Femur (tissue), 1 donor: ENCODE results near the gene CD59.
"Not testable (repeated sequence)": the region's sequence is repeated elsewhere in the genome, so short reads cannot be mapped to it uniquely, and the experiment has no call there.

ENCODE experiments used
- DNase-seq: peaks from one replicate; pipeline ENCODE4 v3.0.0-alpha.2; 2017

The CD59 gene

DNA sequence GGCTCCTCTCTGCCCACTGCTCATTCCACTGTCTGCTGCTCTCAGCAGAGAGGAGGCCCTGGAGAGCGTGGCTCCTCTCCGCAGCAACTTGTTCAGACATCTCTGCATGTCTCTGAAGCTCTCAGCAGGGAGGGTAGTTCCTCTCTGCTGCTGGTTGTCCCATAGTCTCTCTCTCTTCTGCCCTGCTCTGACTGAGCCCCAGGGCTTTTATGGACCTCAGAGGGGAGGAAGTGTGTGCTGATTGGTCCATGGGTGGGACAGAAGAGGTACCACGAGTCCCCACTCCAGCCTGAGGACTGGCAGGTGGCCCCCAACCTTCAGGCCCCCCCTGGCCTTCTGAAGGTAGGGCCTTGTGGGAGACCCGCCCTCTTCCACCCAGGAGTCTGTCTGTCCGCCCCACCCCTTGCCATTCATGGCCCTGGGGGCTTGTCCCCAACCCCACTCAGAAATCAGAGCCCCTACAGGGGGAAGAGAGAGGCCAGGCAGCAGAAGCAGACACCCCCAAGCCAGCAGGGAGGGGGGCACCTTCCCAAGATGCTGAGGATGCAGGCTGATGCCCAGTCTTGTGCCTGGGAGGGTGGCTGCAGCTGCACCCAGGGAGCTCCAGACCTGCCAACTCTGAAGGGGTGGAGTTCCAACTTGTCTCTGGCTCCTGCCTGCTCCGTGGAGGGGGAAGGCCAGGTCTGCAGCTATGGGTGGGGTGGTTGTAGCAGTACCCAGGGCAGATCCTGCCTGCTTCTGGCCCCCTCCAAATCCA lies 70.7 kb downstream of the CD59 start:
- no peak for DNase-seq

DNA sequence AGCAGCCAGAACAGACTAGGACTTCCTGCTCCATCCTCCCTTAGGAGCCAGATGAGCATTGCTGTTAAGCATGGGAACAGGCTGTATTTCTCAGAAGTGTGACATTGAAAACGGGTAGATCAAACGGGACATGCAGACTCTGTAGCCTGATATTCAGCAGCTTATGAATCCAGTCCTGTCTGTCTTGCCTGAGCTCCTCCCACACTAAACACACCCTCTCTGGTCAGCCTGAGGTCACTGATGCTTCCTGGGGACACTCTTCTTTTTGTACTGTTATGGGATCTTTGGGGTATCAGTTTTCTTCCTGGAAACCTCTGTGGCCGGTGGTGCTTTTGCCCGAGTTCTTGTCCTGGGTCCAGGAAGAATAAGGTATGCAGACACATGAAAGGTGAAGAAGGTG lies 71.4 kb downstream of the CD59 start:
- DNase-seq = no peak

DNA sequence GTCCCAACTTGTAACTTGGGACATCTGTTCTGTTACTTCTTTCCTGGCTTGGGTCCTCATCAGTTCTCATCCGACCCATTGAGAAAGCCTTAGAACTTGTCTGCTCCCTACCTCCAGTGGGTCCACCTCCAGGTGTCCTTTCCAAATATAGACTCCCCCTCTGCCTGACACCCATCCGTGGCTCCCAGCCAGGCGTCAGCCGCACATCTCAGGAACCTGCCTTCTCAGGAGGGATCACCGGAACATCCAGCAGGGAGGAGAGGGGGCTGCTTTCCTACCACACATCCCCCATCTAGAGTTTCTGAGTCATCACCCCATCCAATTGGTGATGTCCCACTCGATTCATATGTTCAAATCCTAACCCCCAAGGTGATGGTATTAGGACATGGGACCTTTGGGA lies 72.1 kb downstream of the CD59 start:
- no peak for DNase-seq

DNA sequence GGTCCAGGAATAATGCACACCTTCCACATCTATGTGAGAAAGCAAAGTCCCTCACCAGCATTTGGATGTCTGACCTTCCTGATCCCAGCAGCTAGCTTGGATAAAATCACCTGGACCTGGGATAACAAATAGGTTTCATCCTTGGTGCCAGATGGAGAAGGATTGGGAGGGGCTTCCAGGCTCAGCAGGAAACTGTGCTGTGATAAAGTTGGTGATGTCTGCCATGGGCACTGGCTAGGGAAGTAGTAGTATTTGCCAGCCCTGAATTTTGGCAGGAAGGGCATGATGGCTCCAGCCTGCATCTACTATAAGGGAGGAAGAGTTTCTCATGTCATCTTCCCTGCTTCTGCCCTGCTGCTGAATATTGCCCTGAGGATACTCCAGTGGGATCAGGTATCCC lies 73.1 kb downstream of the CD59 start:
- no peak for DNase-seq

DNA sequence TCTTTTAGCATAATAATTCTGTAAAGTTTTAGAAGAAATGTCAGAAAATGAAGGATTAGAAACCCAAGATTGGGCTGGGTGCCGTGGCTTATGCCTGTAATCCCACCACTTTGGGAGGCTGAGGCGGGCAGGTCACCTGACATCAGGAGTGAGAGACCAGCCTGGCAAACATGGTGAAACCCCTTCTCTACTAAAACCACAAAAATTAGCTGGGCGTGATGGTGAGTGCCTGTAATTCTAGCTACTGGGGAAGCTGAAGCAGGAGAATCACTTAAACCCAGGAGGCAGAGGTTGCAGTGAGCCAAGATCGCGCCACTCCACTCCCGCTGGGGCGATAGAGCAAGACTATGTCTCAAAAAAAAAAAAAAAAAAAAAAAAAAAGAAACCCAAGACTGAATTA lies 74.7 kb downstream of the CD59 start:
- not testable (repeated sequence) for DNase-seq

DNA sequence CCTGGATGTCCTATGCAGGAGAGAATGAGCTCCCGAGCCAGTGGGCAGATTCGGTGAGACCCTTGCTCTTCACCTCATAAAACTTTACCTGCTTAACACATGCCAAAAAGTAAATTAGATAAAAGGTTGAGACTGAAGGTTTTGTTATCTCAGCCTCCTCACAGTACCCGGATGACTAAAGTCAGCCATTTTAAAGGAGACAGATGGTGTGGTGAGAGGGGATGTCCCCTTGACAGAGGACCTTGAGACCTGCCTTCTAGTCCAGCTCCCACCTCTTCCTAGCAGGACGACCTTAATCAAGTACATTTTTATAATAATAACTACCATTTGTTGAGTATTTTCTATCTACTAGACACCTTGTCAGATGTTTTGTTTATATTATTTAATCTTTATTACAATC lies 75.3 kb downstream of the CD59 start:
- DNase-seq = no peak

DNA sequence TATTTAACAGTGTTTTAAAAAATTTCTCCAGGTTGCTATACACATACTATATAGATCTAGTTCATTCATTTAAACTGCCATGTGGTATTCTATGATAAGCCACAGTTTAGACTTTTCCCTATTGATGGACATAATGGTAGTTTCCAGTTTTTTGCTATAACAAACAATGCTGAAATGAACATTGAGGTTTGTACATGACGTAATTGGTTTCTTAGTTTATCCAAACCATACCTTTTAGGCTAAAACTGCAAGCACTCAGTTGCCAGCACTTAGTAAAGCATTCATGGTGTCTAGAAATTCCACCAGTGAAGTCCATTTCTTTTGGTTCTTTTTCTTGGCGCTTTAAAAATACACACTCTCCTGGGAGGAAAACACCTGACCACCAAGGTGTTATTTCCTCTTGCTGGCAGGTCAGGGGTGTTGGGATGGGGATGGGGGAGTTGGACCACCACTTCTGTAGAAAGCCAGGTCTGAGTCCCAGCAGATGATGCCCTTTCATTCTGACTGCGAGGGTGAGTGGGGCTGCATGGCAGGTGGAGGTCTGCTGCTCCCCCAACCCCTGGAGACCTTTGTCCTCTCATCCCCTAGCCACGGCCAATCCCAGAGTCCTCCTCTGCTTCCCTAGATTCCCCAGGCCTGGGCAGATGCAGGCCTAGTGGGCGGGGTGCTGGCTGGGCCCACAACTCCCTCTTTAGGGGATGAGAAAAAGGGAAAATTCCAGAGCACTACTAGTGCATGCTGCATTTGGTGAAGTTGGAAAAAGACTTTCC lies 76.7 kb downstream of the CD59 start:
- DNase-seq = no peak

DNA sequence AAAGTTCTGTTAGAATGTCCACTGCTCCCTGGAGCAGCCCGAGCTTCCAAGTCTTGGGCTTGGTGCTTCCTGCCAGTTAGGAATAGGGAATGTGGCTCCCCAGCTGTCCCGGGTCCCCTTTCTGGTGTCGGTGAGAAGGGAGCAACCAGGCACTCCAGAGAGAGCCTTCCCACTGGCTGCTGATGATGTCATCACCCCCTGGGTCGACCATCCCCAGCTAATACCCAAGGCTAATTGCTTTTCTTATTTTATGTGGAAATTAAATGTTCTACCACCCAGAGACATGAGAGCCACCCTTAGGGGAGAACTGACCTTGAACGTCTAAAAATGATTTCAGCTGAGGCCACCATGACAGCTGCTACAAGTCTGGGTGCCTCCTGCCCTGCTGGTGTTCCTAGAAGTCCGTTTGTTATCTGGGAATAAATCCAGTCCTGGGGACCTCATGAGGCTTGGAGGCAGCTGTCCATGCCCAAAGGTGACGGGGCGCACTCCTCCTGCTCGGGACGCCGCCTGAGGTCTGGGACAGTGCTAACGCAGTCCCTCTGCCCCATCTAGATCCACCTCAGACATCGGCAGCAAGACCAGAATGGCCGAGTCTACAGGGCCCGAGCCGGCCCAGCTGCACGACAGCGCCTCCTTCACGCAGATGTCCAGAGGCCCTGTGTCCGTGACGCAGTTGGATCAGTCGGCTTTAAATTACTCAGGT lies 77.9 kb downstream of the CD59 start:
- DNase-seq = no peak

DNA sequence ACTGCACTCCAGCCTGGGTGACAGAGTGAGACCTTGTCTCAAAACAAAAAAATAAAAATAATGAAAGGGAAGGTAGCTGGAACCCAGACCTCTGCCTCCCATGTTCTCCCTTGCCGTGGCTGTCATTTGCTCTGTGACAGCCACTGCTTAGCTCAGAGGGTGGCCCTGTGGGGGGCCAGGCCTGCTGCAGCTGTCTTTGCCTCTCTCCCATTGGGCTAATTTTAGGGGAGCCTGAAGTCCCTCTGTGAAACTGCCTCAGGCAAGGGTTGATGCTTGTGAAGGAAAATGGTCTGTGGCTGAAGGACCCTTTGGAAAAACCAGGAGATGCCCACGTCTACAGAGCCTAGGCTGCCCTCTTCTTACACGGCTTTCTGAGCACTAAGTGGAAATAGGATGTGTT lies 78.5 kb downstream of the CD59 start:
- no peak for DNase-seq

DNA sequence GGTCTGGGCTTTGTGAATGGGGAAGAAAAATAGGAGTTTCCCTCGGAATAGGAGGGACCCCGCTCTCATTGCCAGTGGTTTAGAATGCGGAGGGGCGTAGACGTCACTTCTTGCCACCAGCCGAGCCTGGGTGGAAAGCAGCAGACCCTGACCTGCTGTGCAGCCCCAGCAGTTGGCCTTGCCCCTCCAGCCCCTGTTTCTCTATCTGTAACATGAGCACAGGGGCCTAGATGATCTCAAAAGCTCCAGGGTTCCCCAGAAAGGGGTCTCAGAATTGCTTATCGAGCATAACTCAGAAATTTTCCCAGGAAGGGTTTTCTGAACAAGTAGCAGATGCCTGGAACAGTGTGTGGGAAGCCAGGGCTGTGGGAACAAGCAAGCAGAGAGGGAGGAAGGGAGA lies 79.5 kb downstream of the CD59 start:
- DNase-seq = no peak

DNA sequence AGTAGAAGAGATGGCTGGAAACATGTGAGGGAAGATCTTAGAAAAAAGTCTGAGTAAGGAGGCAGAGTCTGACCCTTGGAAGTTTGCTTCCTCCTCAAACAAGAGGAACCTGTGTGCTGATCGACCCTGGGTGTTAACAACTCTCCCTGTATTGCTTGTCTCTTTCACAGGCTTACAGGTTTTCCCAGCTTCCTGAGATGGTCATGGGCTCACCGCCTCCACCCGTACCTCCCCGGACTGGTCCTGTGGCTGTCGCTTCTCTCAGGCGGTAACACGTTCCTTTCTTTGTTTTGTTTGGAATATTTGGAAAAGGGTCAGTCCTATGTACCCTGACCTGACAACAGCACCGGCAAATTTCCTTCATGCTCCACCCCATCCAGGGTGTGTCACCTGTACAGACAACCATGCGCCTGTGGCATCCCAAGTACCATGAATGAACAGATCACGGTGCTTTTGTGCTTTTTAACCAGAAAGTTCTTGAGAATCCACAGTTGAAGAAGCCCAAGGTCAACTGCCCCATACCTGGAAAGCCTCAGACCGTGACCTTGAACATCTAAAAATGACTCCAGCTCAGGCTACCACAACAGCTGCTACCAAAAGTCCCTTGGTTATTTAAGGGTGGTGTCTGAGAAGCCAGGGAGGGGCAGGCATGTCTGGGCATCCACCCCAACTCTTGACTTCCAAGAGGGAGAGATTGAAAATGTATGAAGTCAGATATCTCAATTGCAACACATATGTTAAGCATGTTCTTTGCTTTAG lies 80.2 kb downstream of the CD59 start:
- no peak for DNase-seq

DNA sequence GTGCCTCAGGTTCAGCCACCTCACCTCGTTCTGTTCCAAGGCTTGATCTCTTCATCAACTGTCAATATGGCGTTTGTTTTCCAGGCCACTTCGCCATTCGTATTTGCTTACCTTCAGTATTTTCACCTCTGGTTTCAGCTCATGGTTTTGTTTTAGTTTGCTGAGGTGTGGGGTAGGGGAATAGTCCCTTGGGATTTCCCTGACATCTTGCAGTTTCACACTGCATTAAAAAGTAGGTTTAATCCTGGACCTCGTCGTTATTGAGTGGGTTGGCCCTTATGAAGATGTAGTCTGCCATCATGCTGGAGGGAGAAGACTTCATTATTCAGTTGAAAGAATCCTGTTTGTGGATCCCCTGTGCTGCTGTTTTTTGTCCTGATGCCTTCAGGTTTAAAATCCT lies 81.6 kb downstream of the CD59 start:
- DNase-seq = no peak
